Smooth muscle cell (in vitro differentiated cells): ENCODE results near the gene OVAAL. TPM values are rescaled to one million over a fixed set of nuclear protein-coding genes. Genes with fewer than 3 reads are reported as not detected.

Experiments
- DNase-seq: peaks from one replicate; lab custom pipeline; 2025; ENCODE audit not compliant: unreplicated experiment; lab: John Stamatoyannopoulos, UW
- H2AFZ ChIP-seq: fragments of 200-600 bp; sonication (generic); 2 replicates; pipeline ENCODE4 v1.6.0; 2016; ENCODE audit warnings: antibody characterized with exemption, low read depth, mild to moderate bottlenecking
- H3F3A ChIP-seq: fragments of 200-600 bp; sonication (generic); 2 replicates; pipeline ENCODE4 v1.6.0; 2017; ENCODE audit warnings: antibody characterized with exemption, low read depth
- H3K27ac ChIP-seq: fragments of 200-600 bp; sonication (generic); 2 replicates; pipeline ENCODE4 v1.5.1; 2016; ENCODE audit warnings: low read depth, mild to moderate bottlenecking
- H3K27me3 ChIP-seq: fragments of 200-600 bp; sonication (generic); 2 replicates; pipeline ENCODE4 v1.6.1; 2016; ENCODE audit warnings: low read depth, mild to moderate bottlenecking
- H3K36me3 ChIP-seq: fragments of 200-600 bp; sonication (generic); 2 replicates; pipeline ENCODE4 v1.5.1; 2016; ENCODE audit warnings: low read depth
- H3K4me1 ChIP-seq: fragments of 200-600 bp; sonication (generic); 2 replicates; pipeline ENCODE4 v1.5.1; 2016; ENCODE audit warnings: low read depth
- H3K4me2 ChIP-seq: fragments of 200-600 bp; sonication (generic); 2 replicates; pipeline ENCODE4 v1.6.0; 2016; ENCODE audit warnings: mild to moderate bottlenecking
- H3K4me3 ChIP-seq: fragments of 200-600 bp; sonication (generic); 2 replicates; pipeline ENCODE4 v1.5.1; 2016; ENCODE audit warnings: mild to moderate bottlenecking
- H3K79me2 ChIP-seq: fragments of 200-600 bp; sonication (generic); 2 replicates; pipeline ENCODE4 v1.6.0; 2016; ENCODE audit warnings: low read depth, mild to moderate bottlenecking
- H3K9ac ChIP-seq: fragments of 200-600 bp; sonication (generic); 2 replicates; pipeline ENCODE4 v1.6.0; 2016; ENCODE audit warnings: low read depth
- H3K9me3 ChIP-seq: fragments of 200-600 bp; sonication (generic); replicated peaks from 2 replicates; pipeline ENCODE4 v1.5.1; 2016; ENCODE audit warnings: low read depth
- H4K20me1 ChIP-seq: fragments of 200-600 bp; sonication (generic); 2 replicates; pipeline ENCODE4 v1.6.0; 2016; ENCODE audit warnings: low read depth
- CTCF ChIP-seq: fragments of 200-600 bp; sonication (generic); IDR thresholded peaks from 2 replicates; pipeline ENCODE4 v1.5.1; 2017; ENCODE audit warnings: borderline replicate concordance, mild to moderate bottlenecking, antibody characterized with exemption; ENCODE audit not compliant: insufficient read depth, poor library complexity, severe bottlenecking
- WGBS: methylation state at CpG from one replicate; pipeline ENCODE4 v1.1.7; 2016; ENCODE audit warnings: low lambda C conversion rate; 5-methylcytosine and 5-hydroxymethylcytosine counted together
- polyA plus RNA-seq: library from polyadenylated mRNA; unstranded; fragments of >200 nt; fragmentation: Nextera tagmentation; extraction: Ambion mirVana; gene quantifications from 2 replicates; pipeline ENCODE4 v1.2.1, GENCODE V29; 2016
- total RNA-seq: library from RNA; depleted of rRNA; stranded (reverse); fragments of >200 nt; gene quantifications from 2 replicates; pipeline ENCODE4 v1.2.3, GENCODE V29; 2014

Gene OVAAL
- total and polyA plus RNA-seq, 2 experiments from 2014 or later: not detected

GRCh38 chr1:180588121-180588520 is 29.4 kb downstream of the OVAAL start:
- Histone ChIP-seq H3K4me3 (no peak overlapping the region), H3K27me3 (peaks cover 10% of the 10 kb centered on the region), H3F3A (no peaks in the 10 kb centered on the region), H3K36me3 (no peaks in the 10 kb centered on the region), H3K27ac (no peak overlapping the region), H3K9ac (no peak overlapping the region), H3K4me2 (no peak overlapping the region), H3K4me1 (no peaks in the 10 kb centered on the region), H2AFZ (no peak overlapping the region), H3K9me3 (no peaks in the 10 kb centered on the region), H4K20me1 (no peaks in the 10 kb centered on the region), H3K79me2 (no peaks in the 10 kb centered on the region)
- no peak for DNase-seq
- WGBS: 56% methylated on average over 2 of the region's 2 CpGs
- no peak for TF ChIP-seq CTCF

- H3K27me3 ChIP-seq: peaks cover 19% of the 10 kb centered on the region
- H3K4me2 ChIP-seq: no peak overlapping the region
- H3K9ac ChIP-seq: no peak overlapping the region
- no peak for DNase-seq
- H3K4me1 ChIP-seq: peaks cover 6% of the 10 kb centered on the region
- no peaks in the 10 kb centered on the region for H3K36me3 ChIP-seq
- no peaks in the 10 kb centered on the region for H4K20me1 ChIP-seq
- H3K79me2 ChIP-seq: no peaks in the 10 kb centered on the region
- H3K4me3 ChIP-seq: no peak overlapping the region
- H3K9me3 ChIP-seq: no peaks in the 10 kb centered on the region
- H3K27ac ChIP-seq: no peak overlapping the region
- no peaks in the 10 kb centered on the region for H3F3A ChIP-seq
- WGBS: 95% methylated on average over 2 of the region's 2 CpGs
- no peak for TF ChIP-seq CTCF
- H2AFZ ChIP-seq: no peak overlapping the region
These were observed 32.1 kb downstream of the OVAAL start for GRCh38 chr1:180590889-180591288.

- Histone ChIP-seq H4K20me1 (no peaks in the 10 kb centered on the region), H3K9me3 (no peaks in the 10 kb centered on the region), H3K36me3 (no peaks in the 10 kb centered on the region), H3K4me2 (no peak overlapping the region), H3K27ac (no peak overlapping the region), H2AFZ (no peak overlapping the region), H3K4me1 (peaks cover 11% of the 10 kb centered on the region), H3F3A (no peaks in the 10 kb centered on the region), H3K27me3 (peaks cover 19% of the 10 kb centered on the region), H3K4me3 (no peak overlapping the region), H3K9ac (no peak overlapping the region), H3K79me2 (no peaks in the 10 kb centered on the region)
- no peak for TF ChIP-seq CTCF
- WGBS: 91% methylated on average over 3 of the region's 3 CpGs
- no peak for DNase-seq
These were observed 34.6 kb downstream of the OVAAL start for GRCh38 chr1:180593382-180593781.

- Histone ChIP-seq H3F3A (no peaks in the 10 kb centered on the region), H3K79me2 (no peaks in the 10 kb centered on the region), H3K36me3 (no peaks in the 10 kb centered on the region), H3K4me3 (no peak overlapping the region), H4K20me1 (no peaks in the 10 kb centered on the region), H2AFZ (no peak overlapping the region), H3K4me2 (no peak overlapping the region), H3K9me3 (no peaks in the 10 kb centered on the region), H3K9ac (no peak overlapping the region), H3K27ac (no peak overlapping the region), H3K4me1 (peaks cover 18% of the 10 kb centered on the region), H3K27me3 (peaks cover 17% of the 10 kb centered on the region)
- no peak for DNase-seq
- WGBS: 74% methylated on average over 6 of the region's 6 CpGs
- no peak for TF ChIP-seq CTCF
These were observed 36.0 kb downstream of the OVAAL start for GRCh38 chr1:180594723-180595122.
